ENCODE results near the gene TUBB6.

DNA sequence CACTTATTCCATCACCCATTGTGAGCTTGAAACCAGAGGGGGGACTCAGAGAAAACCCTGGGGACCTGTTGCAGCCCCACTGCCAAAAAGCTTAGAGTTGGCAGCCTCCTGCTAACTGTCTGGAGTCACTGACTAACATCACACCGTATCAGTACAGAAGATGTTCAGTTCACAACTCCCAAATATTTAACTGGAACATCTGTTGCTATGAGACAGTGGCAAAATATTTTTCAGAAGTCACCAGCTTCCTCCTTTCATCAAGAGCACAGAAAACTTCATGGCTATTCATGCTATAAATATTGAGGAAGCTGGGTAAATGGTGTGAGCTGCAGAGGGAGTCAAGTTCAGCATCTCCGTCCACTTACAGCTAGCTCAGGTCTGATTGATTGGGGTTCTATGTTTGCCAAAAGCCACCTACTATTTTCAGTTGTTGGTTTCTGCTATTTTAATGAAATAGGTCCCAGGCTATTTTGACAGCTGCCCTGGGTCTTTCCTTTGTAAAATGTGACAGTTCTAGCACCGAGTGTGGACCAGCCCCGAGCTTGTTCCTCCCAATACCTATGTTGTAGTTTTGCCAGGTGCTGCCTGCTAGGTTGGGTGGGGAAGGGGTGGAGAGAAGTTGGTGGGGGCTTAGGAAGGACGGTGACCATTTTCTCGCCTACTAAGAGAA, 9.8 kb downstream of the TUBB6 start:
- TF ChIP-seq, protein P1, sequence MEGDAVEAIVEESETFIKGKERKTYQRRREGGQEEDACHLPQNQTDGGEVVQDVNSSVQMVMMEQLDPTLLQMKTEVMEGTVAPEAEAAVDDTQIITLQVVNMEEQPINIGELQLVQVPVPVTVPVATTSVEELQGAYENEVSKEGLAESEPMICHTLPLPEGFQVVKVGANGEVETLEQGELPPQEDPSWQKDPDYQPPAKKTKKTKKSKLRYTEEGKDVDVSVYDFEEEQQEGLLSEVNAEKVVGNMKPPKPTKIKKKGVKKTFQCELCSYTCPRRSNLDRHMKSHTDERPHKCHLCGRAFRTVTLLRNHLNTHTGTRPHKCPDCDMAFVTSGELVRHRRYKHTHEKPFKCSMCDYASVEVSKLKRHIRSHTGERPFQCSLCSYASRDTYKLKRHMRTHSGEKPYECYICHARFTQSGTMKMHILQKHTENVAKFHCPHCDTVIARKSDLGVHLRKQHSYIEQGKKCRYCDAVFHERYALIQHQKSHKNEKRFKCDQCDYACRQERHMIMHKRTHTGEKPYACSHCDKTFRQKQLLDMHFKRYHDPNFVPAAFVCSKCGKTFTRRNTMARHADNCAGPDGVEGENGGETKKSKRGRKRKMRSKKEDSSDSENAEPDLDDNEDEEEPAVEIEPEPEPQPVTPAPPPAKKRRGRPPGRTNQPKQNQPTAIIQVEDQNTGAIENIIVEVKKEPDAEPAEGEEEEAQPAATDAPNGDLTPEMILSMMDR (IDR thresholded peaks at IDR 0.05): no peak
- TF ChIP-seq POLR2A (IDR thresholded peaks at IDR 0.05): no peak

All from Peyer's patch (tissue), 4 donors.